Measurements from ENCODE around the gene NPAS3.

The NPAS3 gene

DNA sequence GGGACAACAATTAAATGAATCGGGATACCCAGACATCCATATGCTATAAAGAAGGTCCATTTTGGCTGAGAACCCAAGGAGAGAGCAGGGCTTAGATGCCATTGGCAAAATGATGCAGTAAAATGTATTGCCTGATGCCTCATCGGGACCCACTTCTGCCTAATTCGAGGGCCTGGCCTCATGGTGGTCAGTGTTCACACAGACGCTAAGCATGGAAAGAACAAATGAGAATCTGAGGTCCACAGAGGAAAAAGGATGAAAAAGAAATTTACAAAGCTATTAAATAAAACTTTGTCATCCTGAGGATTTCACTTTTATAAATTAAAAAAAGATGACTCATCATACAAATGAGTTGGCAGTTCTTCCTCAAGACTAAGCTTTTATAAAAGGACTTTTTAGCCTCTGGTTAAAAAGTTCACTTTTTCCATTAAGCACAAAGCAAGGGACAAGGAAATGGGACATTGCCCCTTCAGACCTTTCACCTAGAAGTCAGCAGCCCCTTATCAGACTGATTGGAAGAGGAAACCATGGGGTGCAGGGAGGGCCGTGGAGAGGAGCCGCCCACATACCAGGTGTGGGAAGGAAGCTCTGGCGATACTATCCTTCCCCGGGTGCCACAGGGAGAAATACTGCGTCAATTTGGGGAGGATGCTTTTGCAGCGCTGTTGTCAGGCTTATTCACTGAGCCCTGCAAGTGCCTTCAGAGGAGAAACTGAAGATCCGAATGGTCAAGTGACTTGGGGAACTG, 836.2 kb downstream of the NPAS3 start:
- H3K36me3 ChIP-seq (ENCODE audit: control insufficient read depth in 1 of 2, insufficient read depth in 2 of 2, low read length in 2 of 2), result no peaks in the 10 kb centered on the region
- no peaks in the 10 kb centered on the region for H3K27me3 ChIP-seq (ENCODE audit: insufficient read depth, low read length)
- peak overlapping the region; percentile 79 for H3K18ac ChIP-seq (ENCODE audit: low read length)
- H4K91ac ChIP-seq (ENCODE audit: low read depth, low read length), result peak overlapping the region; percentile 91
- peaks cover 19% of the 10 kb centered on the region for H3K79me1 ChIP-seq (ENCODE audit: low read length)
- no peak for DNase-seq
- H4K8ac ChIP-seq (ENCODE audit: low read depth, low read length), result peak overlapping the region; percentile 7
- WGBS (ENCODE audit: extremely low coverage, insufficient coverage, insufficient read length), result no CpG with 5 or more reads among the region's 11 CpGs
- H3K4ac ChIP-seq (ENCODE audit: low read depth, low read length), result no peak overlapping the region
- peaks cover 2% of the 10 kb centered on the region for H3K79me2 ChIP-seq (ENCODE audit: control insufficient read depth, insufficient read depth, low read length, poor library complexity)
- peaks cover 7 to 9% of the 10 kb centered on the region in 2 experiments for H3K4me1 ChIP-seq (ENCODE audit: control insufficient read depth in 1 of 2, insufficient read depth in 2 of 2, low read length in 2 of 2)
- H3K27ac ChIP-seq (ENCODE audit: low read depth, low read length), result no peak overlapping the region
- H2BK12ac ChIP-seq (ENCODE audit: low read length), result peak overlapping the region; percentile 87
- H2AK5ac ChIP-seq (ENCODE audit: low read length), result peak overlapping the region; percentile 85
- H3K4me3 ChIP-seq (ENCODE audit: low read depth, low read length), result no peak overlapping the region
- H3K9me3 ChIP-seq (ENCODE audit: insufficient read depth, low read depth, low read length), result no peaks in the 10 kb centered on the region
- H2BK120ac ChIP-seq (ENCODE audit: insufficient read depth, low read length, poor library complexity), result peak overlapping the region; percentile 71
- H2AFZ ChIP-seq (ENCODE audit: insufficient read depth, low read length, poor library complexity), result peak overlapping the region; percentile 20
- H3K4me2 ChIP-seq (ENCODE audit: low read length), result no peak overlapping the region
- peak overlapping the region; percentile 63 for H3K14ac ChIP-seq (ENCODE audit: low read length)
- H2BK5ac ChIP-seq (ENCODE audit: low read depth, low read length, poor library complexity), result peak overlapping the region; percentile 46
- H4K12ac ChIP-seq (ENCODE audit: low read depth, low read length), result no peak overlapping the region
- no peak overlapping the region for H3K23ac ChIP-seq (ENCODE audit: low read length)
- H3K9ac ChIP-seq (ENCODE audit: low read length), result no peak overlapping the region

DNA sequence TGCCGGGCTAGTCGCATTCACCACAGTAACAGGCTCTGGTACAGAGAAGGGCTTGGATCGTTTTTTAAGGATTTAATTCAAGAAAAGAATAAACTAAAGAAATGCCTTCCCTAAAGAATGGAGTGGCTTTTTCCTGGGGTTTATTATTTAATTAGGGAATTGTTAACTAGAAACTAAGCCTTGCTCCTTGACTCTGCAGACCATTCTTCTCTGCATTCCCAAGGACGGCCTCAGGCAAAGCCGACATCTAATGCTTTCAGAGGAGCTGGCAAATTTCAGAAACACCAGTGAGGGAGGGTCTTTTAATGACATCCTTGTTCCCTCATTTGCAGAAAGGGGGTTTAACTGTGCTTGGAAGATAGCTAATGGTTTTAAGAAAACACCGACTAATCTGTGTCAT, 838.2 kb downstream of the NPAS3 start:
- Histone ChIP-seq H3K27ac (ENCODE audit: low read depth, low read length) (peak overlapping the region; percentile 72), H3K23ac (ENCODE audit: low read length) (no peak overlapping the region), H2AFZ (ENCODE audit: insufficient read depth, low read length, poor library complexity) (no peak overlapping the region), H3K4me1 (ENCODE audit: control insufficient read depth in 1 of 2, insufficient read depth in 2 of 2, low read length in 2 of 2) (peaks cover 7 to 9% of the 10 kb centered on the region in 2 experiments), H4K91ac (ENCODE audit: low read depth, low read length) (peak overlapping the region; percentile 7), H3K79me2 (ENCODE audit: control insufficient read depth, insufficient read depth, low read length, poor library complexity) (peaks cover 2% of the 10 kb centered on the region), H4K12ac (ENCODE audit: low read depth, low read length) (no peak overlapping the region), H2BK5ac (ENCODE audit: low read depth, low read length, poor library complexity) (peak overlapping the region; percentile 37), H3K18ac (ENCODE audit: low read length) (no peak overlapping the region), H3K4me2 (ENCODE audit: low read length) (peak overlapping the region; percentile 2), H3K9ac (ENCODE audit: low read length) (no peak overlapping the region), H2BK12ac (ENCODE audit: low read length) (no peak overlapping the region), H3K27me3 (ENCODE audit: insufficient read depth, low read length) (no peaks in the 10 kb centered on the region), H3K4ac (ENCODE audit: low read depth, low read length) (no peak overlapping the region), H3K79me1 (ENCODE audit: low read length) (peaks cover 19% of the 10 kb centered on the region), H2BK120ac (ENCODE audit: insufficient read depth, low read length, poor library complexity) (no peak overlapping the region), H3K36me3 (ENCODE audit: control insufficient read depth in 1 of 2, insufficient read depth in 2 of 2, low read length in 2 of 2) (no peaks in the 10 kb centered on the region), H3K9me3 (ENCODE audit: insufficient read depth, low read depth, low read length) (no peaks in the 10 kb centered on the region), H3K4me3 (ENCODE audit: low read depth, low read length) (no peak overlapping the region), H4K8ac (ENCODE audit: low read depth, low read length) (no peak overlapping the region), H3K14ac (ENCODE audit: low read length) (no peak overlapping the region), H2AK5ac (ENCODE audit: low read length) (no peak overlapping the region)
- no CpG with 5 or more reads among the region's 6 CpGs for WGBS (ENCODE audit: extremely low coverage, insufficient coverage, insufficient read length)
- no peak for DNase-seq

DNA sequence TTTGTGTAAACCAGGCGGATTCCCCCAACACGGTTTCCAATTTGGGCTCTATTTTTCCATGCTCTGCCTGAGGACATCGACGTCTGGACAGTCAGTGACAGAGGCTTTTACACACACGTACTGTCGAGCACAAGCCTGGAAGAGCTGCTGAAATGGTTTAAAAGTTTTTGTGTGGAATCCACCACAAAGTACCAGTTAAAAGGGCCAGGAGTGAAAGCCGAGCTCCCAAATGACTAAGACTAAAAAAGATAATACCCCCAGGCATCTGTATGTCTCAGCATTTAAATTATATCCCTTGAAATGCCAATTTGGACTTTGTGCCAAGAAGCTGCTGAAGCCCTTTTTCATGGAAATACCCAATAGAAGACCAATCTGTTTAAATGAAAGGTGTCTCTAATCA, 839.0 kb downstream of the NPAS3 start:
- Histone ChIP-seq H4K8ac (ENCODE audit: low read depth, low read length) (no peak overlapping the region), H3K9me3 (ENCODE audit: insufficient read depth, low read depth, low read length) (no peaks in the 10 kb centered on the region), H2BK12ac (ENCODE audit: low read length) (no peak overlapping the region), H2AK5ac (ENCODE audit: low read length) (no peak overlapping the region), H3K9ac (ENCODE audit: low read length) (no peak overlapping the region), H4K12ac (ENCODE audit: low read depth, low read length) (no peak overlapping the region), H3K27me3 (ENCODE audit: insufficient read depth, low read length) (no peaks in the 10 kb centered on the region), H3K18ac (ENCODE audit: low read length) (no peak overlapping the region), H2AFZ (ENCODE audit: insufficient read depth, low read length, poor library complexity) (no peak overlapping the region), H3K4me3 (ENCODE audit: low read depth, low read length) (no peak overlapping the region), H3K27ac (ENCODE audit: low read depth, low read length) (peak overlapping the region; percentile 39), H2BK5ac (ENCODE audit: low read depth, low read length, poor library complexity) (no peak overlapping the region), H3K4ac (ENCODE audit: low read depth, low read length) (no peak overlapping the region), H4K91ac (ENCODE audit: low read depth, low read length) (no peak overlapping the region), H3K36me3 (ENCODE audit: control insufficient read depth in 1 of 2, insufficient read depth in 2 of 2, low read length in 2 of 2) (no peaks in the 10 kb centered on the region), H3K79me2 (ENCODE audit: control insufficient read depth, insufficient read depth, low read length, poor library complexity) (peaks cover 2% of the 10 kb centered on the region), H3K14ac (ENCODE audit: low read length) (no peak overlapping the region), H2BK120ac (ENCODE audit: insufficient read depth, low read length, poor library complexity) (no peak overlapping the region), H3K4me2 (ENCODE audit: low read length) (no peak overlapping the region), H3K4me1 (ENCODE audit: control insufficient read depth in 1 of 2, insufficient read depth in 2 of 2, low read length in 2 of 2) (peaks cover 9 to 10% of the 10 kb centered on the region in 2 experiments), H3K23ac (ENCODE audit: low read length) (no peak overlapping the region), H3K79me1 (ENCODE audit: low read length) (peaks cover 17% of the 10 kb centered on the region)
- no CpG with 5 or more reads among the region's 7 CpGs for WGBS (ENCODE audit: extremely low coverage, insufficient coverage, insufficient read length)
- no peak for DNase-seq

DNA sequence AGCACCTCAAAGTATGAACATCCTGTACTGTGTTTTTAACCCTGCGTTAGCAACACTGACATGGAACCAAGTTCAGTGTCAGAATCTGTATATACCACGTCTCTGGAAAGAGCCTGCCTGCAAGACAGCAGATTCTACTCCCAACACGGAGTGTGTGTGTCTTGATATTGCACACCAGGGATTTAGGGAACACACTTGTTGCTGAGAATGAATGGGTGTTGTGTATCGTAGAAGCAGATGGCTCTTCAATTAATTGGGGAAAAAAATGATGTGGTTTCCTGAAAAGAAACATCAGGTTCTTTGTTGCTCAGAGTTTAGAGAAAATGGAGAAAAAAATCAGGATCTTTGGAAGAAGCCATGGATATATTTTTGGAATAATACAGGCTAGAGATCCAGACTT, 841.4 kb downstream of the NPAS3 start:
- no peak overlapping the region for H3K27ac ChIP-seq (ENCODE audit: low read depth, low read length)
- H3K4me3 ChIP-seq (ENCODE audit: low read depth, low read length), result no peak overlapping the region
- H3K36me3 ChIP-seq (ENCODE audit: control insufficient read depth in 1 of 2, insufficient read depth in 2 of 2, low read length in 2 of 2), result no peaks in the 10 kb centered on the region
- peak overlapping the region; percentile 7 for H4K91ac ChIP-seq (ENCODE audit: low read depth, low read length)
- no peak overlapping the region for H4K8ac ChIP-seq (ENCODE audit: low read depth, low read length)
- DNase-seq, result no peak
- no peak overlapping the region for H2AK5ac ChIP-seq (ENCODE audit: low read length)
- H2BK5ac ChIP-seq (ENCODE audit: low read depth, low read length, poor library complexity), result no peak overlapping the region
- no peak overlapping the region for H3K4me2 ChIP-seq (ENCODE audit: low read length)
- H3K18ac ChIP-seq (ENCODE audit: low read length), result no peak overlapping the region
- no peaks in the 10 kb centered on the region for H3K9me3 ChIP-seq (ENCODE audit: insufficient read depth, low read depth, low read length)
- peaks cover 11 to 14% of the 10 kb centered on the region in 2 experiments for H3K4me1 ChIP-seq (ENCODE audit: control insufficient read depth in 1 of 2, insufficient read depth in 2 of 2, low read length in 2 of 2)
- no peak overlapping the region for H3K23ac ChIP-seq (ENCODE audit: low read length)
- peak overlapping the region; percentile 5 for H2BK12ac ChIP-seq (ENCODE audit: low read length)
- H4K12ac ChIP-seq (ENCODE audit: low read depth, low read length), result no peak overlapping the region
- no peak overlapping the region for H2BK120ac ChIP-seq (ENCODE audit: insufficient read depth, low read length, poor library complexity)
- H3K27me3 ChIP-seq (ENCODE audit: insufficient read depth, low read length), result no peaks in the 10 kb centered on the region
- no peak overlapping the region for H3K14ac ChIP-seq (ENCODE audit: low read length)
- no peak overlapping the region for H3K9ac ChIP-seq (ENCODE audit: low read length)
- no peak overlapping the region for H2AFZ ChIP-seq (ENCODE audit: insufficient read depth, low read length, poor library complexity)
- WGBS (ENCODE audit: extremely low coverage, insufficient coverage, insufficient read length), result no CpG with 5 or more reads among the region's 4 CpGs
- H3K79me2 ChIP-seq (ENCODE audit: control insufficient read depth, insufficient read depth, low read length, poor library complexity), result no peaks in the 10 kb centered on the region
- peaks cover 18% of the 10 kb centered on the region for H3K79me1 ChIP-seq (ENCODE audit: low read length)
- H3K4ac ChIP-seq (ENCODE audit: low read depth, low read length), result no peak overlapping the region

Measured in trophoblast cell (in vitro differentiated cells and primary cell).